CD4-positive, alpha-beta T cell treated with Interleukin-15 for 1 hour (primary cell): ENCODE results near the gene TLCD3A.
"Not testable (repeated sequence)": the region's sequence is repeated elsewhere in the genome, so short reads cannot be mapped to it uniquely, and the experiment has no call there.

Source experiments
- DNase-seq: peaks from one replicate; pipeline ENCODE4 v3.0.0-alpha.2; 2020

TLCD3A gene

DNA sequence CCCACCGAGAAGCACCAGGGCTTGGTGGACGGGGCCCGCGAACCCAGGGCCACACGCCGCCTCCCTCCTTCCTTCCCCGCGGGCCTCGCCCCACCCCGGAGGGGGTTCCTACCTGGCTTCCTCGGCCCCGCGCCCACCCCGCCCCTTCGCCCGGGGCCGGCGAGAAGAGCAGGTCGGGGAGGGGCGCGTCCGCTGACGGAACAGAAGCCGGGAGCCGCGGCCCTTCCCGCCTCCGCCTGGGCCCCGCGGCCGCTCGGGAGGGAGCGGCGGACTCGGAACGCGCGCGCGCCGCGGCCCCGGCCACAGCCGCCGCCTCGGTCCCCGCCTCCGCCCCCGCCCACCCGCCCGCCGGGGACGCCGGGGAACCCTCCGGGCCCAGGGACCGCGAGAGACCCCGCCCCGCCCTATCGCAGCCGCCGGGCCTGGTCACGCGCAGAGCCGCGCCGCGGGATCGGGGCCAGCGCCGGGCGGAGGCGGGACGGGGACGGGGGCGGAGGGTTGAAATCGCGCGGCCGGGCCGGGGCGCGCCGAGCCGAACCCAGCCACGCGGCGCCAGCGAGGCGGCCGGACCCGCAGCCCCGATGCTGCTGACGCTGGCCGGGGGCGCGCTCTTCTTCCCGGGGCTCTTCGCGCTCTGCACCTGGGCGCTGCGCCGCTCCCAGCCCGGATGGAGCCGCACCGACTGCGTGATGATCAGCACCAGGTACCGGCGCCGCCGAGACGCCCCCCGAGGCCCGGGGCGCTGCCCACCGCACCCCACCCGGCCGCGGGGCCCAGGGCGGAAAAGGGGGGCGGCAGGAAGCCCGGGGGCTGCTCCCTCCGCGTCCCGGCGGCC is at the start of gene TLCD3A:
TSS of gene TLCD3A (plus strand) at position 530 of the 835 bp plus-strand sequence. CDS start at position 582, 52 bp downstream.
- peak; percentile 46 for DNase-seq

DNA sequence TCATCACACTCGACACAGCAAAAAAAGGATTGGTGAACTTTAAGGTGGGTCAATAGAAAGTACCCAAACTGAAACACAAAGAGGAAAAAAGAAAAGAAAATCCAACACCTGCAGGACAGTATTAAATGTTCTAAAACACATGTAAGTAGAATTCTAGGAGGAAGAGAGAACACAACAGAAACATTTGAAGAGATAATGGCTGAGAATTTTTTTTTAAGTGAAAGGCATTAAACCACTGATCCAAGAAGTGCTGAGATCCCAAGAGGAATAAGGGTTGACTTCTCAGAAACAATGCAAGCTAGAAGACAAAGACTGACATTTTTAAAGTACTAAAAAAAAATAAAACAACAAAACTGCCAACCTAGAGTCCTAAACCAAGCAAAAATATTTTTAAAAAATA is 49.4 kb upstream of the TLCD3A start:
- no peak for DNase-seq

DNA sequence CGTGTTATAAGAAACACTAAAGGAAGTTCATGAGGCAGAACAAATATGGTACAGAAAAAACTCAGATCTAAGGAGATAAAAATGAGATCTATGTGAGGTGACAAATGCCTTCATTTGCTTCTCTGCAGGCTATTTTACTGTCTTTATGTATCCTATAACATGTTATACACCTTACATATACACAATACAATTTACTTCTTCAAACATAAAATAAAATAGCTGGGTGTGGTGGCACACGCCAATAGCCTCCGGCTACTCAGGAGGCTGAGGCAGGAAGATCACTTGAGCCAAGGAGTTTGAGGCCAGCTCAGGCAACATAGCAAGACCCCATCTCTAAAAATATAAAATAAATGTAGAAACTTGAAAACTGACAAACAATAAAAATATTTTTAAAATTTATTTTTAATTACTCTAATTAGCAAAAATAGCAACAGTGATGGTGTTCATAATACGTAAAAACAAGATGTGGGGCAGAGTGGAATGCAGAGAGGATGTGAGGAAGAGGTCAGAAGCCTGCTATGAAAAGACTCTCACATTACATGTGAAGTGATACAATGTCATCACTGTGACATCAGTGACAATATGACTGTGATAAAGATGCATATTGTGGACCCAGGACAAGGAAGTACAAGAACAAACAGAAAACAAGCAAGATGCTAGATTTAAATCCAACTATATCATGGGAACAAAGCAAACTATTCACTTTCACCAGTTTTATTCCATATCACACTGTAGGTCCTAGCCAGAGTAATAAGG is 48.7 kb upstream of the TLCD3A start:
- no peak for DNase-seq

DNA sequence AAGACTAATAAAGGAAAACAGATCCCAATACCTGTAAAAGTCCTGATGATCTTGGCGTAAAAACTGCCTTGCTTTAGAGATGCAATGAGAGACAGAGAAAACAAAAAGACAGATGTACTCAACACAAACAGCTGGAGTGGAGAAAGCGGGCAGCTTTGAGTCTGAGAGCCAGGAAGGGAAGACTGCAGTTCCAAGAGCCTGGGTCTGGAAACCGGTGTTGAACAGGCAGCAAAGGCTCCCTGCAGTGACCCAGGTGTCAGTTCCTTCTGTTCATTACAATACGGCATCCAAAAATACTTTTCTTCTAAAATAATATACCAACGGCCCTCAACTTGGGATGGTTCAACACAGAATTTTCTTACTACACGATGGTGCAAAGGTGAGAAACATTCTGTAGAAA is 47.4 kb upstream of the TLCD3A start:
- no peak for DNase-seq

DNA sequence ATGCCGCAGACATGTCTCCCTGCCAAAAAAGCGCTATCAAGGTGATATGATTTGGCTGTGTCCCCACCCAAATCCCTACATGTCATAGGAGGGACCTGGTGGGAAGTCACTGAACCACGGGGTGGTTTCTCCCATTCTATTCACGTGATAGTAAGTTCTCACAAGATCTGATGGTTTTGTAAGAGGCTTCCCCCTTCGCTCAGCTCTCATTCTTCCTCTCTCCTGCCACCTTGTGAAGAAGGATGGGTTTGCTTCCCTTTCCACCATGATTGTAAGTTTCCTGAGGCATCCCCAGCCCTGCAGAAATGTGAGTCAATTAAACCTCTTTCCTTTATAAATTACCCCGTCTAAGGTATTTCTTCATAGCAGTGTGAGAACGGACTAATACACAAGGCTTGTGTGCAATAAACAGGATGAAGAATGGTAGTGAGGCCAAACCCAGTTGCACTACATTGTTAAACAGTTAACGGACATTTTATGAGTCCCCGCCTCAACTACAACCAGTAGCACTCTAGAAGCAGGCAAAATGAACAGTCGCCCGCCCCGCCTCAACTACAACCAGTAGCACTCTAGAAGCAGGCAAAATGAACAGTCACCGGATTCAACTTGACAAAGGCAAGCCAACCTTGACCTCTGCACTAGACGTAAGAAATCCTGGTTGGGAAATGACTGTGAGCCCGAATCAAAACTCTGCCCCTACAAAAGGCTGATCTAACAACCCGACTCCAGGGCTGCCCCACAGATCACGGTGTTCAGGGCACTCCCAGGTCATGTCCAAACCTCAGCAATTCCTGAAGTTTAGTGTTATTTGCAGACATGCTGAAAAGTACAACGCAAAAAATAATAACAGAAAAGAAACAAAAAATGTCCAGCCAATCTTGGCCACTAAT is 44.1 kb upstream of the TLCD3A start:
- peak; percentile 25 for DNase-seq

DNA sequence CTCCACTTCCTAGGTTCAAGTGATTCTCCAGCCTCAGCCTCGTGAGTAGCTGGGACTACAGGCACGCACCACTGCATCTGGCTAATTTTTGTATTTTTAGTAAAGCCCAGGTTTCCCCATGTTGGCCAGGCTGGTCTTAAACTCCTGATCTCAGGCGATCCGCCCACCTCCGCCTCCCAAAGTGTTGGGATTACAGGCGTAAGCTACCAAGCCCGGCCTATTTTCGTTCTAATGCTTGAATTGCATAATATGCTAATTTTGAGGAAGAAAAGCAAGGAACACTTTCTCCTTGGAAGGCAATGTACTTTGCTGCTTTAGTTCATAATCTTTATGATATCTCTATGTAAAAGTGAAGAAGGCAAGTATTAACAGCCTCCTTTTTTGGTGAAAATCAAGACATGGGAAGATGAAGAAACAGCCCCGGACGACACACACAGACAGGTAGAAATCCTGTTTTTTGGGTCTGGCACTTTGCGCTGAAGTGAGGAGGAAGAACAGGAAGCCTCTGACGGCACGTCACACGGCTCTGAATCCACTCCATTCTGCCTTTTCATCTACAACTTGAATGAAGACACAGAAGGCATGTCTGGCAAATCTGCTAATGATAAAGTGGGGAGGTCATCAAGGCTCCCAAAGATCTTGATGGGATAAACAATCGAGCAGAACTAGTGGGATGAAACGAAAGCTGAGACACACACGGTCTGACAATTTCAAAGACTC is 42.7 kb upstream of the TLCD3A start:
- no peak for DNase-seq

DNA sequence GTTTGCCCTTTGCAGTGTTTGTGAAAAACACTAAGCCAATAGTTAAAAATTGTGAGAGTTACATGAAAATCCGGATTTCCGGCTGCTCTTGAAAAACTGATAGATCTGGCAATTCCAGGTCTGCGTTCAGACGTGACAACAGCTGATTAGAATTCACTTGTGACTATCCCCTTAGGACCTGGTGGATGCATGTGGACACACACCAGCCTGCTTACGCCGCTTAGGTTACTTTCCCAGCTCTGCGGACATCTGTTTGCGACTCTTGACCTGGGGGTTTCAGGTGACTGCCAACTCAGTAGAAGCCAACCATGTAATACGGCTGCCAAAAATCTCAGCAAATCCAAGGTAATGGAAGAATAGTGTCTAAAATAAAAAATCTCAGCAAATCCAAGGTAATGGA is 42.0 kb upstream of the TLCD3A start:
- no peak for DNase-seq

DNA sequence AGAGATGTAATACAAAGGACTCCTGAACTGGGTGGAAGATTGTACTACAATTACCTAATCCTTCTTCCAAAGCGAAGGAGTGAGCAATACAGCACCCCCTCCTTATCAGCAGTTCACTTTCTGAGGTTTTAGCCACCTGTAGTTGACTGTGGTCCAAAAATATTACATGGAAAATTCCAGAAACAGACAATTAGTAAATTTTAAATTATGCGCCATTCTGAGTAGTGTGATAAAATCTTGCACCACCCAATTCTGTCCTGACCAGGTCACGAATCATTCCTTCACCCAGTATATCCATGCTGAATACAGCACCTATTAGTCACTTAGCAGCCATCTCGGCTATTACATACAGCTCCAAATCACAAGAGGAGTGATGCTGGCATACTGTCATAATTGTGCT is 41.0 kb upstream of the TLCD3A start:
- no peak for DNase-seq

DNA sequence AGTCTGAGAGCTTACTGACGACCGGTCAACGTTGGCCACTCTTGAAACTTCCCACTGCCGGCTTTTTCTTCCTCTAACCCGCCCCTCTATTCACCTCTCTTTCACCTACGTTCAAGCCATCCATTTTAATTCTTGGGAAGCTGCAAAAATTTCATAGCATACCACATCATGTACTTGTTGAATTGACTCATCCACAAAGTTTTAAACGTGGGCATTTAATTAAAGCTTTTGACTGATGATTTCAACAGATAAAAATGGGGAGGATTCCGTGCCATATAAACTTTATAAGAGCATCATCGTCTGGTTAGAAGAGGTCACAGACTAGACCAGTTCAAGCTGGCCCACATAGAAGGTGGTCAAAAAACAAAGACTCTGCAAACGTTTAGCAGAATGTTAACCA is 40.3 kb upstream of the TLCD3A start:
- DNase-seq = no peak

DNA sequence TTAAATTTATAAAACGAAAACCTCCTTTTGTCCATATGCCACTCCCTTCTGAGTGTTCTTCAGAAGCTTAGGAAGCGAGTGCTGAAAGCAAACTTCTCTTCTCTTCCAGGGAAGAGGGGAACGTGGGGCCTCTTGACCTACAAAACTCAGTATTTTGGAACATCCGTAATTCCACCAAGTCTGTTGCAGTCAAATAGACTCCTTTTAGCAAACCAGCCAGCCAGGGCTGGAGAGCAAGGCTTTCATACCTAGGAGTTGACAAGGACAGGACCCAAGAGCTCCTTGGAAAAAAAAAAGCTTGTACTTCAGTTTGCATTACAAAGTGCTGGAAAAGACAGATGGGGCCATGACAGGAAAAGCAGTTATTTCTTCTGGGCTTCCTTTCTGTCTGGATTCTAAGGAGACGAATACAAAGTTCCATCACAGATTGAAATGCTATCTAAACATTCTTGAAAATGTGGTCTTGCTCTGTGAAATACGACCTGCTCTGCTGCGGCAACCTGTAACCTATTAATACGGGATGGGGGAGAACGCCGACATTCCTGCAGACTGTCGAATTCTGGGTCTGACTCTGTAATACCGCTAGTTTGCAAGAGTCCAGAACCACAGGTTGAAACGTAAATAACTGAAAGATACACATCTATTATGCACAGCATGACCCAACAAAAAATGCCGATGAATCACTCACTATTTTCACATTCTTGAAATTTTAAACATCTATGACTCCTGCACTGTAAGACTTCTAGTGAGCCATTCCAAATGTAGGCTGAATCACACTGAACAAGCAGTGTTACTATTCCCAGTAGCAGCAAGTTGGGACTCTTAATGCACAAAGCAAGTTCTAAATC is 38.4 kb upstream of the TLCD3A start:
- DNase-seq = no peak

DNA sequence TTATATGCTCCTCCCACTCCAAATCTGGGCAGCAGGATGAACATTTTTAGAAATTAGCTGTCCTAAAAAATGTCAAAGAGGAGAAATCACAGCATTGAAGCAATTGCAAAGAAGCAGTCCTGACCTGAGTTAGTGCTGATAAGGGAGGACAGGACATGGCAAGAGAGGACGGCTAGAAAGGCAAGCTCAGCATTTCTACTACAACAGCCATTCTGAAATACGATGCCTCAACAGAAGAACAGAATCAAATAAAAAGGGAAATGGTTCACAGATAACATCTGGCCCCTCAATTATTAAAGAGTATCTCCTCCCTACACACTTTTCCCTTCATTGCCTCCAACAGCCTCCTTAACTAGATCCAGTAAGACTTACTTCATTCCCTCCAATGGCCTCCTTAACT is 36.0 kb upstream of the TLCD3A start:
- DNase-seq = no peak

DNA sequence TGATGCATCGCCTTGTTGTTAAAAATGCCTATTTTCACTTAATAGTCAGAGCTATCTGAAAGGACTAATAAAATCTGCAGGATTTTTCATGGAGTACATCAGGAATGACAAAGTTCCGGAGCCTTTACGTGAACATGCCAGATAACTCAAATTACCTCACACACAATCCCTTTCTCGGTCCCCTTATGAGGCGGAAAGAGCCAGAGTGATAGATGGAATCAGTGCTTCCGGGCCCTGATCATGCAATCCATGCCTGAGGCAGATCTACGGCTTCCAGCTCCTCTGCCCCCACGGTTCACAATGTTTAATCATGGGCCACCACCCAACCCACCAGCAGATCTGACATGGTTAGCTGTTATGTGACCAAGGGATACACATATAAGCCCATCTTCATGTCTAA is 34.7 kb upstream of the TLCD3A start:
- DNase-seq = no peak

DNA sequence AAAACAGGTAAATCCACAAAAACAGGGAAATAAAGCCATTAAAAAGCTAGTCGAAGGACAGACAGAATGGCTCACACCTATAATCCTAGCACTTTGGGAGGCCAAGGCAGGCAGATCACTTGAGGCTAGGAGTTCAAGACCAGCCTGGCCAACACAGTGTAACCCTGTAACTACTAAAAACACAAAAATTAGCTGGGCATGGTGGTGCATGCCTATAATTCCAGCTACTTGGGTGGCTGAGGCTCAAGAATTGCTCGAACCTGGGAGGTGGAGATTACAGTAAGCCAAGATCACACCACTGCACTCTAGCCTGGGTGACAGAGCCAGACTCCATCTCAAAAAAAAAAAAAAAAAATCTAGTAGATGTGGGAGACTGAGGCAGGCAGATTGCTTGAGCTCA is 34.3 kb upstream of the TLCD3A start:
- DNase-seq = not testable (repeated sequence)

DNA sequence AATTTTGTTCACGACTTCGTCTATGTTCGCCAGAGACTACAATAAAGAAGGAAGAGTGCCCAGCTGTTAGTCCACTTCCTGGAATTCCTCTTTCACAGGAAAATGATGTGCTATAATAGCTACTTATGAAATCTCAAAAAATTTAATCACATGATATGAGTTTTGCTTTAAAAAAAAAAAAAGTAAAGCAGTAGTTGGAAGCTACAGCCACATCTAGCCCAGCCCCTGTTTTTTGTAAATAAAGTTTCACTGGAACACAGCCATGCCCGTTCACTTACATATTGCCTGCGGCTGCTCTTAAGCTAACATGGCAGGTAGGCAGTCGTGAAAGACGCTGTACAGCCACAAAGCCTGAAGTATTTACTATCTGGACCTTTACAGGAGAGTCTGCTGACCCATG is 33.1 kb upstream of the TLCD3A start:
- no peak for DNase-seq

DNA sequence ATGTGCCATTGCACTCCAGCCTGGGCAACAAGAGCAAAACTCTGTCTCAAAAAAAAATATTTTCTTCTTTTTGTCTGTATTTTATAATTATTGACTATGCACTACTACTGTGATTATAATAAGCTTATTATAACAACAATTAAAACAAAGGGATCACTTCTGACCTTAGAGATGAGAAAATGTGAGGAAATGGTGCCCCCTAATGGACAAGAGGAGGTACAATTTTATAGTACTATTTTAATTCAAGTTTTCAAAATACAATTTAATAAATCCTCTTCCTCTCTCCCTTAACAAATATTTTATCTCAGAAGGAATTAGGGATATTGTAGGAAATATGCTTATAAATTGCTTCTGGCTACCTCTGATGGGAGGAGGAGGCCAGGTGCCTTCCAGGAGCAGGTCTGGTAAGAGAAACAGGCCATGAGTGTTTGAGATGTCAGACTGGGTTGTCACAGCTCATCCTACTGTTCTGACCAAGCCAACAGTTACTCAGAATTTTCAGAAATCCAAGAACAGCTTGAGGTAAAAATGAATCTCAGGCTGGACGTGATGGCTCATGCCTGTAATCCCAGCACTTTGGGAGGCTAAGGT is 31.8 kb upstream of the TLCD3A start:
- DNase-seq = no peak

DNA sequence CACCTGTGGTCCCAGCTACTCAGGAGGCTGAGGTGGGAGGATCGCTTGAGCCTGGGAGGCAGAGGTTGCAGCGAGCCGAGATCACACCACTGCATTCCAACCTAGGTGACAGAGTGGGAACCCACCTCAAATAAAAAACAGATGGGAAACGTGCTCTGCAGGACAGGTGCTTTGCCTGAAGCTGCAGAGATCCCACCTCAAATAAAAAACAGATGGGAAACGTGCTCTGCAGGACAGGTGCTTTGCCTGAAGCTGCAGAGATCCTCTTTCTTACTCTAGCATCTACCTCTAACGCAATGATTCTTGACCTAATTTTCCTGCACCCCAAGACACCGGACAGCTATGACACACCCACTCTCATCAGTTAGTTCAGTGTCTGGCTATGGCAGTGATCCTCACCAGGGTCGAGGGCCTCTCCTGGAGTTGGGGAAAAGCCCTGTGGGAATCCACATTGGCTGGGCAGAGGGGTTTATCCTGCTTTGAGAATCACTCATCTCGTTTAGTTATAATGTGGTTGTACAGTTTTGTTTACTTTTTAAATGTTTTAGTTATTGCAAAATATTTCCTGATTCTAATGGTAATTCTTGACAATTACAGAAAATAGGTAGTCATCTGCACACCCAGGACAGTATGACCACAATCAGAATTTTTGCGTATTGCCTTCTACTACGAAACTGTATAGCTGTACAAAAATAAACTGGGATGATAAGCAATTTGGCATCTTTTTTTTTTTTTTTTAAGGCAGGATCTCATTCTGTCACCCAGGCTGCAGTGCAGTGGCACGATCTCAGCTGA is 29.1 kb upstream of the TLCD3A start:
- DNase-seq = no peak

DNA sequence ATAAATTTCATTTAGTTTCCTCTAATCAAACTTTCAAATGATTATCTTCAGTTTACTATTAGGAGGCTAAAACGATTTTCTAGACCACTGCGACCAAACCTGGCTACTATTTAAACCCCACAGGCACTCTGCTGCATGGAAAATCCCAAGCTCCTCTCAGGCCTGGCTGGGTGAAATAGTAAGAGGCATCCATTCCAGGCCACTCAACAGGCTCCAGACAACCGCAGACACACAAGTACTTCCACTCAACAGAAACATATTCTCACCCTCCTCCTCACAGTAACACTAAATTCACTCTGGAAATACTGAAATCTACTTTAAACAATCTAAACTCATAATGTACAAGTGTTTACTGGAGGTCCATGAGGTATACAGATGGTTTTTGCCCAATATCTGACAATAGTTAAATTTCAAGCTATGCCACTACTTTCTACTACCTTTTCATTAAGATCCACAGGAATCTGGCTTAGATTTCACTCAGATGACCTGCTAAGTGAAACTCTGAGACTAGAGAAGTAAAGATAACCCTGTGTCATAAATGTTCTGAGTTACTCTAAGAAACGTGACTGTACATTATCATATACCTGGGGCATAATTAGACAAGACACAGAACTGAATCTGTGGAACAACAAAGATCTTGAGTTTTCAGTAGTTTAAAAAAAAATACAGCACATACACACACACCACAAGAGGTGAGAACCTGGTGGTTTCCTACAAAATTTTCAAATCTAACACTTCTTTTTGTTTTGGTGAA is 28.1 kb upstream of the TLCD3A start:
- DNase-seq = no peak

DNA sequence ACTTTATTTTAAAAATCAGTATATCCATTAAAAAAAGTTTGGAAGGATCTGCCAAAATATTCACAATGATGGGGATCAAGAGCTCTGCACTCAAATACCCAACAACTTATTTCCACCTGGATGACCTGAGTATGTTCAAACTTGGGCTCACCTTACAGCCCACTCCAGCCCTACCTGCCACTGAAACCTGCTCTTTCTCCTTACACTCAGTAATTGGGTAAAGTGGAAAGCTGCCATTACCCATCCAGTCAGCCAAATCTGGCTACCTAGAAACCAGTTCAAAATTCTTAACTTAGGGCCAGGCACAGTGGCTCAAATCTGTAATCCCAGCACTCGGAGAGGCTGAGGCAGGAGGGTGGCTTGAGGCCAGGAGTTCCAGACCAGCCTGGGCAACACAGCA is 27.4 kb upstream of the TLCD3A start:
- no peak for DNase-seq

DNA sequence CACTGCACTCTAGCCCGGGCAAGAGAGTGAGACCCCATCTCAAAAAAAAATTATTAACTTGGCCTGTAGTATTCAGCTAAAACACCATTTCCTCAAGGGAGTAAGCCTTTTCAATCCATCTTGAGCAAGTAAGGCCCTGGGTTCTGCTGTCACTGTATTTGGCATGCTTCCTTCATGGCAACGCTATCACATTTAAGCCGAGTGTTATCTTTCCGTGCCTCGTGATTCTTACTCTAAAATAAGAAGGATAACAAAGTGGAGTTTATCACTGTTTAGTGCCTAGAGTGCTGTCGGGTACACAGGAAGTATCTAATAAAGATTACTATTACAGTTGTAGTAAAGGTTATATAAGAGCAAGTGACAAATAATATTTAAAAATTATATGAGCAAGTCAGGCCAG is 26.5 kb upstream of the TLCD3A start:
- DNase-seq = no peak

DNA sequence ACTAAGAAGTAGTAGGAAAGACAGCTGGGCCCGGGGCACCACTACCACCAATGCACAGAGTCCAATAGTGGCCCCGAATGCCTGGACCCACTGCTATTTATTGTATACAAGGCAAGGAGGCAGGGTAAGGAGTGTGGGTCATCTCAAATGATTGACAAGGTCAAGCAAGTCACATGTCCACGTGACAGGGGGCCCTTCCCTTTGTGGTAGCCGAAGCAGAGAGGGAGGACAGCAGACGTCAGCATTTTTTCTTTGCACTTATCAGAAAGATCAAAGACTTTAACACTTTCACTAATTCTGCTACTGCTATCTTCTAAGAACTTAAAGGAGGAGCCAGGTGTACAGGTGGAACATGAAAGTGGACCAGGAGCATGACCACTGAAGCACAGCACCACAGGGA is 24.3 kb upstream of the TLCD3A start:
- no peak for DNase-seq
